Erythroblast (primary cell): ENCODE data around the gene LY6G6D.

Experiments used
- GATA1 ChIP-seq: IDR thresholded peaks from 2 replicates; pipeline ENCODE4 v1.6.1; 2011; ENCODE audit warnings: low read depth, mild to moderate bottlenecking, control low read depth, low read length, moderate library complexity
- POLR2A ChIP-seq: IDR thresholded peaks from 2 replicates; pipeline ENCODE4 v1.6.1; 2011; ENCODE audit warnings: mild to moderate bottlenecking, low read length

DNA sequence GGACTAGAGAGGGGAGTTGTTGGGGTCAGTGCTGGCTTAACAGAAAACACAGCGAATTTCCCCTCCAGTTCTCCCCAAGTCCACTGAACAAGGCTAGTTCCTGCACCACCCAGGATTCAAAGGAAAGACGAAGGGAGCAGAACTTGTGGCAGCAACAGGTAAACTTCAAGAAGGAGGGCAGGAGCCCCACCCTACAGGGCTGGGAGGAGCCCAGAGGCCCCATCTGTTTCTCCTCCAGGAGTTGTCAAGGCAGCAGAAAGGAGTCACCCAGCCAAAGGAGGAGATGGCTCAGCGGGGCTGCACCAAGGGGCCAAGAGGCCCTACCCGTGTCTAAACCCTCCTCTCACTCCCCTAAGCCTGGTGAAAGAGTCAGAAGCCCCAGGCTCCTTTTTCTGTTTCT, 49.0 kb downstream of the LY6G6D start:
- no peak for TF ChIP-seq POLR2A
- no peak for TF ChIP-seq GATA1
